HG02938 (cell line): Measurements from ENCODE around the gene TSHZ2.
"Not testable (repeated sequence)": the region's sequence is repeated elsewhere in the genome, so short reads cannot be mapped to it uniquely, and the experiment has no call there.

ENCODE experiments used
- ATAC-seq: cut with Tn5 transposase; IDR thresholded peaks from one replicate; pipeline ENCODE4 v1.9.1; 2021; ENCODE audit warnings: mild to moderate bottlenecking, moderate library complexity; ENCODE audit not compliant: unreplicated experiment

The TSHZ2 gene

DNA sequence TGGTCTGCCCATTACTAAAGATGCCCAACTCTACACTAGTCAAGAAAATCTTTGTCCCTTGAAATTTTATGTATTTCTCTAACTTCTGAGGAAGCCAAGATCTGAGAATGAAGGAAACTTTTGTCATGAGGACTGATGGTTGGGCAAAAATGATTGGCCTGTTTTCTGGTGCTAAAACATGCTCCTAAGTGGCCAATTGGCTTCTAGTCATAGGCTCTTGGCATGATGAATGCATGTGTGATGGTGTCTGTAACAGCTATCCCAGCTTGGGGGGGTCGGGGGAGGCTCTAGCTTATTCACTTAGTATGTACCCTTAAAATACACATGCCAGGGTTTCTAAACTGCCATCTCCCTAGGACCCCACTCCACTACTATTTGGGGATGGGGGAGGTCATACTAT is 392.9 kb downstream of the TSHZ2 start:
- no peak for ATAC-seq

DNA sequence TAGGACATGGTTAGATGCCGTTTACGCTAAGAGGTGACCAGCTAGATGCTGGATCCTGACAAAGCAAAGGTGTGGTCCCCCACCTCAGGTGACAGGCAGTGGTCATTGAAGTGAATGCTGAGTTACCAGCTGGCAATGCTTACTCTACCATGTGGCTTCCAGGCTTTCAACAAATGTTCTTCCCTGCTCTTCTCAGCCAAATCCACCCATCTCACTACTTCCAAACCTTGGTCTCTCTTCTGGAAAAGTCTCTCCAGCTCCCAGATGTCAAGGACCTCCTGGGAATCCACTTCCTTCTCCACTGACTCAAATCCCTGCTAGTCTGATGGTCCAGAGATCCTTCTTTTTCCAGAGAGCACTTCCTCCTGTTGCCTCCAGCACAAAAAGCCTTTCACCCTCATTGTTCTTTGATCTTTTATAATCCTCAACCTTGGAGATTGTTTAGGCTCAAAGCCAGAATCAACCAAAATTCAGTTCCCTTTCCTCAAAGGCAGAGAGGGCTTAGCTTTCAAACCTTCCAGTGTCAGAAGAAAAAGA is 393.4 kb downstream of the TSHZ2 start:
- no peak for ATAC-seq

DNA sequence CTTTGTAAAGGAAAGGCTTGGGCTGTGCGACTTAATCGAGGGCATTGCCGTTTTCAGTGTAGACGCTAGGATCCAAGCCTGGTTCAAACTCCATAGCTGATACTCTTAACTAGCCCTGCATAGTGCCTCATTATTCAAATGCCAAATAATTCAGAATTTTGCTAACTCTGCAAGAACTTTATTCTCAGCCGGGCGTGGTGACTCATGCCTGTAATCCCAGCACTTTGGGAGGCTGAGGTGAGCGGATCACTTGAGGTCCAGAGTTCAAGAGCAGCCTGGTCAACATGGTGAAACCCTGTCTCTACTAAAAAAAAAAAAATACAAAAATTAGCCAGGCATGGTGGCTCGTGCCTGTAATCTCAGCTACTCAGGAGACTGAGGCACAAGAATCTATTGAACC is 394.8 kb downstream of the TSHZ2 start:
- ATAC-seq, result not testable (repeated sequence)

DNA sequence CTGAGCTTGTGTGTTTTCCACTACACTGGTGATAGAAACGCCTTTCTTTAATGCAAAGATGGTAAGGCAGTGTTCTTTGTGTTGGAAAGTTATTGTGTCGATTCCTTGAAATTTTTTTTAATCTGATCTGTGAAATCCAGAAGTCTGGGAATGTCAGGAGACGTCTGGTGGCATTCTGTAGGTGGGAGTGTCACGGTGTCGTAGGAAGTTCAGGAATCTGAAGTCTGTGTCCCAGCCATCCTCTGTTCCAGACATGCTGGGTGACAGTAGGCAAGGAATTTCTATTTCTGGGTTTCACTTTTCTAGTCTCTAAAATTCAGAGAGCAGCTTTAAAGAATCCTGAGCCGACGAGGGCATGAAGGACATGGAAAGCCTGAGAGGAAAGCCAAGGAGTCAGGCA is 397.7 kb downstream of the TSHZ2 start:
- no peak for ATAC-seq

DNA sequence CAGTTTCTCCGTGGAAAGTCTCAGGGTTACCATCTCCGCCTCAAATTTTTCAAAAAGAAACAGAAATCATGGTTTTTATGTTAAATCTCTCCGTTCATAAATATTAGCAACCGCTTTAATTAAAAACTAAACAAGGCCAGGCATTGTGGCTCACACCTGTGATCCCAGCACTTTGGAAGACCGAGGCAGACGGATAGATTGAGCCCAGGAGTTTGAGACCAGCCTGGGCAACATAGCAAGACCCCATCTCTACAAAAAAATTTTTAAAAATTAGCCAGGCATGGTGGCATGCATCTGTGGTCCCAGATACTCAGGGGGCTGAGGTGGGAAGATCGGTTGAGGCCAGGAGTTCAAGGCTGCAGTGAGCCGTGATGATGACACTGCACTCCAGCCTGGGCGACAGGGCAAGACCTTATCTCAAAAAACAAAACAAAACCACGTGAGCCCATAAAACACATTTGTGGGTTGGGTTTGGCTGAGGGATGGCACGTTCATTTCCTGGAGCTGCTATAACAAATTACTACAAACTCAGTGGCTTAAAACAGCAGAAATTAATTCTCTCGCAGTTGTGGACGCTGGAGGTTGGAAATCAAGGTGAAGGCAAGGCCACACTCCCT is 398.3 kb downstream of the TSHZ2 start:
- no peak for ATAC-seq

DNA sequence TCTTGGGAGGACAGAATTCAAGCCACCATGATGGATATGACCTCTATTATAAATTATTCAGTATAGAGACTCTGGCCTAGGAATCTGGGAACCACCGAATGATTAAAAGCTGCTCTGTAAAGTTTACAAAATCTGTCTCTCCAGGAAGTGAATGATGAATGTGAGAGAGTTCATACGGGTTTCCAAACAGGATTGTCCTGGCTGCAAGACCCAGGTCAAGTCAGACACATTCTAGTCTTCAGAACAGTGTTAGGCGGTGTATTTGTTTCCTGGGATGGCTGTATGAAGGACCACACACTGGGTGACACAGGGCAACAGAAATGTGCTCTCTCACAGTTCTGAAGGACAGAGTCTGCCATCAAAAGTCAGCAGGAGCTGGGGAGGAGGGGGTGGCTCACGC is 399.1 kb downstream of the TSHZ2 start:
- ATAC-seq, result no peak

DNA sequence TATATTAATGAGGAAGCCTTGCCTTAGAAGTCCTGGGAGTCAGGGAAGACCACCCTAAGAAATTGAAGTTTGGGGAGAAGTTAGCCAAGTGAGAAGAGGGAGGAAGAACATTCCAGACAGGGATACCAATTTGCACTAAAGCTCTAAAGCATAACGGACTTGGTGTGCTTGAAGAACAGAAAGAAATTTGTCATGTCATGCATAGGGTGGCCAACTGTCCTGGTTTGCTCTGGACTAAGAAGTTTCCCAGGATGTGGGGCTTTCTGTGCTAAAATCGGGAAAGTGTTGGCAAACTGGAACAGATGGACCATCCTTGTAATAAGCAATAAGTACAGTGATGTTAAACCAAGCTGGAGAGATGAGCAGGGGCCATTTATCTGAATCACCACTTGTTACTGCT is 403.9 kb downstream of the TSHZ2 start:
- no peak for ATAC-seq

GRCh38 chr20:53379014-53379832 is 407.1 kb downstream of the TSHZ2 start:
- no peak for ATAC-seq

- ATAC-seq, result no peak
These were observed 407.6 kb downstream of the TSHZ2 start for GRCh38 chr20:53379833-53380120.

DNA sequence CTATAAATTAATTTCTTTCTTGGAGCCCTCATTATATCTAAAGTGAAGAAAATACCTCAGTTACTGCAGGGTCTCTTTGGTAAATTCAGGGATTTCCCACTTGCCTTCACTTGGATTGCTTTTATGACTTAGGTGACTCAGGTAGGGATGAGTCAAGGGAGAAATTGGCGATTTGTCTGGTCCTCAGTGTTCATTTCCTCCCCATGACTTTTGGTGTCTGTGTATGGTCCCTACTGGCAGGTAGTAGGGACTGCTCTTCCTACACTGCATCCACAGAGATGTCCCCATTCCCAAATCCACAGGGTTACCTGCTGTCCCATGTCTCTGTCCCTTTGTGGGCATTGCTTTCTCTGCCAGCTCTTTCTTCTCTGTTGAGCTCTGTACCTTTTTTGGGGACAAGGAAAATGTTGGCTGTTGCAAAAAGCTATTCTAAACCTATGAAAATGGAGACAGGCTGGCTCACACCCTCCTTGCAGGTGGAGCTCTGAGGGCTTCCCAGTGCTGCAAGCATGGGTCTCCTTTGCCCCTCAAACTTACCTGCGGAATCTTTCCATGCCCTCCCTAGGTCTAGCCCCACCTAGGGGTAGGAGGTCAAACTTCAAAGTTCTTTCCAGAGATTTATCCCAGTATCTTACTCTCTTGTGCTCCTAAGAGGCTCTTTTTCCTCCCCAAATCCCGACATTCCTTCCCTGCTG is 409.6 kb downstream of the TSHZ2 start:
- ATAC-seq, result no peak

- no peak for ATAC-seq
These were observed 410.2 kb downstream of the TSHZ2 start for GRCh38 chr20:53382263-53382844.

- no peak for ATAC-seq
These were observed 411.8 kb downstream of the TSHZ2 start for GRCh38 chr20:53383916-53384315.

DNA sequence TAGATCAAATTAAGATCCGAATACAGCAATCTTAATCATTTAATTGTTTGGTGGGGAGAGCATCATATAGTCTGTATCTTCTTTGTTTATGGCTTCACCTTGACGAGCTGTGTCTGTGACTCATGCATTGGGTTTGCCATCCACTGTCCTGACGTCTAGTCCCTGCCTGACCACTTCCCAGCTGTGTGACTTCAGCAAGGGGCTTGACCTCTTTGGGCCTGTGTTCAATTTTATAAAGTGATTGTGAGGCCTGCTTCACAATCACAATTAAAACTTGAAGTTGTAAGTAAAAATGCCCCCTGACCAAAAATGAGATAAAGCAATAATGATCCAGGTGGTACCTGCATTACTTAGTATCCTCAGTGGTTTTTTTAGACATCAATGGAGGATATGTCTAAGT is 412.2 kb downstream of the TSHZ2 start:
- no peak for ATAC-seq

- ATAC-seq, result no peak
These were observed 414.0 kb downstream of the TSHZ2 start for GRCh38 chr20:53385941-53386767.

- ATAC-seq, result no peak
These were observed 416.0 kb downstream of the TSHZ2 start for GRCh38 chr20:53387983-53388675.

DNA sequence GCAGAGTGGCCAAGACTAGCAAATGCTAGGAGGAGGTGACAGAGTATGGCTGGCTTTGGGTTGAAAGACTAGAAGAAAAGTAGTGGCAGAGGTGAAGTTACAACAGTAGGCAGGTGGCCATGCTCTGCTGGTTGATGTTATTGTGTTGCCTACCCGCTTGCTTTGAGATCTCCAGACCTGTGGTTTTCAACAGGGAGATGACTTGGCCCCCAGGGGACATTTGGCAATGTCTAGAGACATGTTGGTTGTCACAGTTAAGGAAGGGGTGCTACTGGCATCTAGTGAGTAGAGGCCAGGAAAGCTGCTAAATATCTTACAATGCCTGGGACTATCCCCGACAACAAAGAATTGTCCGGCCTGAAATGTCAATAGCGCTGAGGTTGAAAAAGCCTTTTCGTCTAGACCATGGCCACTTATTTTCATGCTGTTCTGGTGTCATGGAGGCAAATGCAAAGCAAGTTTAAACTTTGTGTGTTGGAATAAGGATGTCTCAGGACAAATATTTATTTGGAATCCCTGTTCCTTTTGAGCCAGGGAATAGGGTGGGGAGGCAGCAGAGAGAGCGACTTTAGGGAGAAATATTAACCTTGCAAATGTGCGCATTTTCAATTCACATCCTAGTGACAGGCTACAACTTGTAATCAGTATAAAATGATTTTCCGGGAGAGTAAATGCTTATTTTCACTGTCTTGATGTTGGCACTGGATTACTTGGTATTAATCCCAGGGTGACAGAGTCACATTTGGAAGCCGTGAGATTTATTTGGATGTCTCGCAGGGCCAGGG is 417.6 kb downstream of the TSHZ2 start:
- ATAC-seq, result no peak

- no peak for ATAC-seq
These were observed 418.6 kb downstream of the TSHZ2 start for GRCh38 chr20:53390770-53391169.

GRCh38 chr20:53394433-53394832 is 422.3 kb downstream of the TSHZ2 start:
- ATAC-seq, result no peak

GRCh38 chr20:53395188-53395923 is 423.2 kb downstream of the TSHZ2 start:
- ATAC-seq, result no peak
